CD4-positive, alpha-beta T cell treated with Interleukin-21 for 1 hour (primary cell): ENCODE results near the gene C16orf54.
A peak's percentile ranks its signal among the peaks of the same experiment; 100 is the strongest.
"Not testable (repeated sequence)": the region's sequence is repeated elsewhere in the genome, so short reads cannot be mapped to it uniquely, and the experiment has no call there.

Experiments used
- DNase-seq: peaks from one replicate; pipeline ENCODE4 v3.0.0-alpha.2; 2020

Gene C16orf54, protein sequence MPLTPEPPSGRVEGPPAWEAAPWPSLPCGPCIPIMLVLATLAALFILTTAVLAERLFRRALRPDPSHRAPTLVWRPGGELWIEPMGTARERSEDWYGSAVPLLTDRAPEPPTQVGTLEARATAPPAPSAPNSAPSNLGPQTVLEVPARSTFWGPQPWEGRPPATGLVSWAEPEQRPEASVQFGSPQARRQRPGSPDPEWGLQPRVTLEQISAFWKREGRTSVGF

GRCh38 chr16:29745853-29746345 is at the start of gene C16orf54:
Gene C16orf54, minus strand, starts transcription at chr16:29745990. Its CDS starts 1,039 bp downstream, at chr16:29744951.
- DNase-seq: peak; percentile 97

GRCh38 chr16:29794231-29794710 is 48.5 kb upstream of the C16orf54 start:
- no peak for DNase-seq

- DNase-seq: not testable (repeated sequence)
These were observed 47.4 kb upstream of the C16orf54 start for GRCh38 chr16:29793153-29793552.

GRCh38 chr16:29791845-29792807 is 46.3 kb upstream of the C16orf54 start:
- DNase-seq: peak; percentile 29

- DNase-seq: peak; percentile 24
These were observed 45.4 kb upstream of the C16orf54 start for GRCh38 chr16:29790949-29791844.

DNA sequence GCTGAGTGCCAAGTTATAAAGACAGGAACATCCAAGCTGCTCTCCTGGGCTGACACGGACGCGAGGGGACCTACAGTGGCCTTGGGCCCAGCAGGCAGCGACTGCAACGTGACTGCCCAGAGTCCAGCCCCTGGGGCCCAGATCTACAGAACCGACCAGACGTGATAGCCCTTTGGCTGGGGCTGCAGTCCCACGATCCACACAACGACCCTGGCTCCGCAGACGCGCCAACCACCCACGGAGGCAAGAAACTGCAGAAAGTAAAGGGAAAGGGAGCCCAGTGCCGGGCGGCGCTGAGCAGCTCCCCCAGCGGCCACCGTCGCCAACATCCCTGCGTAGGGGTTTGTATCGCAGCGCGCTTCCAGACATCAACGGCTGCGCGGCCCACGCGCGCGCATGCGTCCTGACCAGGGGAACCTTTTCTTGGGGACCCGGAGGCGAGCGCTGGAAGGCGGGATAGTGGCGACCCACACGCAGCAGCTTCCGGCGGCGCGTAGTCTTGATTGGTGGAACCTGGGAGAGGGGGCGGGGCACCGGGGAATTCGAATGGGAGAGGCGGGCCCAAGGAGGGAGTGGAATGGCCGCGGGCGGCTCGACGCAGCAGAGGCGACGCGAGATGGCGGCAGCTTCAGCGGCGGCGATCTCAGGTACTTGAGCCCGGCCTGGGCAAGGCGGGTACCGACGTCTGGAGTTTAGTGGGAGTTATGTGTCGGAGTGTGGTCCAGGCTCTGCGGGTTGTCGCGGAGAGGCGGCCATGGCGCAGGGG is 44.6 kb upstream of the C16orf54 start, which contains the start of gene KIF22:
KIF22 (plus strand) TSS at position 569 of the 766 bp plus-strand sequence; CDS start at position 578, 9 bp downstream.
- peak; percentile 100 for DNase-seq

- DNase-seq: no peak
These were observed 44.0 kb upstream of the C16orf54 start for GRCh38 chr16:29789775-29790182.

DNA sequence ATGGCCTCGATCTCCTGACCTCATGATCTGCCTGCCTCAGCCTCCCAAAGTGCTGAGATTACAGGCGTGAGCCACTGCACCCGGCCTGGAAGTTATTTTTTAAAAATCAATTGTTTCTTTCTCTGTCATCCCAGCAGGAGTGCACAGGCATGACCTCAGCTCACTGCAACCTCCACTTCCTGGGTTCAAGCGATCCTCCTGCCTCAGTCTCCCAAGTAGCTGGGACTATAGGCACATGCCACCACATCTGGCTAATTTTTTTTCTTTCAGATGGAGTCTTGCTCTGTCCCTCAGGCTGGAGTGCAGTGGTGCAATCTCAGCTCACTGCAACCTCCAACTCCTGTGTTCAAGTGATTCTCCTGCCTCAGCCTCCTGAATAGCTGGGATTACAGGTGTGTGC is 41.4 kb upstream of the C16orf54 start:
- not testable (repeated sequence) for DNase-seq

DNA sequence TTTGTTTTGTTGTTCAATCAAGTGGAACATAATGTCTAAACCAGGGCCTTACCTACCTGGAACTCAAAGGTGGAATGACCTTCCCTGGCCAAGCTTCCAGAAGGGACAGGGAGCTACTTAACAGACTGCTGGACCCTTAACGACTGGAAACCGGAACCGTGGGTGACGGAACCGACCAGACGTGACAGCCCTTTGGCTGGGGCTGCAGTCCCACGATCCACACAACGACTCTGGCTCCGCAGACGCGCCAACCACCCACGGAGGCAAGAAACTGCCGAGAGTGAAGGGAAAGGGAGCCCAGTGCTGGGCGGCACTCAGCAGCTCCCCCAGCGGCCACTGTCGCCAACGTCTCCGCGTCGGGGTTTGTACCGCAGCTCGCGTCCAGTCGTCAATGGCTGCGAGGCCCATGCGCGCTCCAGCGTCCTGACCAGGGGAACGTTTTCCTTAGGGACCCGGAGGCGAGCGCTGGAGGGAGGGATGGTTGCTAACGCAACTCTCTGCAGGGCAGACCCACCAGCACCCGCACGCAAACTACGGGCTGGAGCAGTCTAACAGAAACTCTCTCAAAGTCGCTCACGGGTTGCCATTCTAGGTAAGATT is 39.2 kb upstream of the C16orf54 start:
- DNase-seq: peak; percentile 81

- peak; percentile 28 for DNase-seq
These were observed 38.4 kb upstream of the C16orf54 start for GRCh38 chr16:29784157-29784556.

DNA sequence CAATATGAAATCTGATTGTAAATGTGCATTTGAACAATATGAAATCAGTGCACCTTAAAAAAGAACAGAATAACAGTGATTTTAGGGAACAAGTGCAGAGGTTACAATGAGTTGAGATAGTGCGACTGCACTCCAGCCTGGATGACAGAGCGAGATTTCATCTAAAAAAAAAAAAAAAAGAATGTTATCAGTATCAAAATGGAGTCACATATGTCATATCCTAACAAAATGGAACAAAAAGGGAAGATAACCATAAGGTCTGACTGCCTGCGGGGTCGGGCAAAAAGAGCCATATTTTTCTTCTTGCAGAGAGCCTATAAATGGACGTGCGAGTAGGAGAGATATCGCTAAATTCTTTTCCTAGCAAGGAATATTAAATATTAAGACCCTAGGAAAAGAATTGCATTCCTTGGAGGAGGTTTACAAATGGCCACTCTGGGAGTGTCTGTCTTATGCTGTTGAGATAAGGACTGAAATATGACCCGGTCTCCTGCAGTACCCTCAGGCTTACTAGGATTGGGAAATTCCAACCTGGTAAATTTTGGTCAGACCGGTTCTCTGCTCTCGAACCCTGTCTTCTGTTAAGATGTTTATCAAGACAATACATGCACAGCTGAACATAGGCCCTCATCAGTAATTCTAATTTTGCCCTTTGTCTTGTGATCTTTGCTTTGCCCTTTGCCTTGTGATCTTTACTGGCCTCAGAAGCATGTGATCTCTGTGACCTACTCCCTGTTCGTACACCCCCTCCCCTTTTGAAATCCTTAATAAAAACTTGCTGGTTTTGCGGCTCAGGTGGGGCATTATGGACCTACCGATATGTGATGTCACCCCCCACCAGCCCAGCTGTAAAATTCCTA is 37.5 kb upstream of the C16orf54 start:
- DNase-seq: not testable (repeated sequence)

GRCh38 chr16:29779474-29779873 is 33.7 kb upstream of the C16orf54 start:
- DNase-seq: no peak

DNA sequence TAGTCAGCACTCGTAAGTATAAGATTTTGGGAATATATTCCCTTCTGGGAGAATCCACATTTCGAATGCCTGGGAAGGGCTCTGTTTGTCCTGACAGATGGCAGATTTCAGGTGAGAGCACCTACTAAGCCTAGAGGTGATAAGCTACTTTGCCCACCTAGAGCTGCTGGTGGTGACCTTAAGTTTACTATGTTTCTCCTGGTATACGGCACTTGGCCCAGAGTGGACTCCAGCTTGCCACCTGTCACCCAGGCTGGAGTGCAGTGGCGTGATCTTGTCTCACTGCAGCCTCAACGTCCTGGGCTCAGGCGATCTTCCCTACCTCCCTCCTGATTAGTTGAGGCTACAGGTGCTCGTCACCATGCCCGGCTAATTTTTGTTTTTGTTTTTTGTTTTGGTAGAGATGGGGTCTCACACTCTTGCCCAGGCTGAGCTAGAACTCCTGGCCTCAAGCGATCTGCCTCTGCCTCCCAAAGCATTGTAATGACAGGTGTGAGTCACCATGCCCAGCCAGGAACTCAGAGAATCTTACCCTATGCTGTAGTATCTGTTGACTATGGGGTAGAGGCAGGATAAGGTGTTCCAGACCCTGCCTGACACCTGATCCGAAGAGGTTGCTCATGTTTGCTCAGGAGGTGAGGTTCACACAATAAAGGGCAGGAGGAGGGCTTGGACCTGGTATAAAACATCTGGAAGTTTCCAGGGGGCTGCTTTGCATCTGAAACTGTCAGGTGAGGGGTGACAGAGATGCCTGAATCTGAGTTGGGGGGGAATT is 32.0 kb upstream of the C16orf54 start, which contains the start of gene ZG16:
ZG16 (plus strand) TSS at position 681 of the 775 bp plus-strand sequence. CDS start 1,011 bp downstream, outside the sequence.
- DNase-seq: no peak

DNA sequence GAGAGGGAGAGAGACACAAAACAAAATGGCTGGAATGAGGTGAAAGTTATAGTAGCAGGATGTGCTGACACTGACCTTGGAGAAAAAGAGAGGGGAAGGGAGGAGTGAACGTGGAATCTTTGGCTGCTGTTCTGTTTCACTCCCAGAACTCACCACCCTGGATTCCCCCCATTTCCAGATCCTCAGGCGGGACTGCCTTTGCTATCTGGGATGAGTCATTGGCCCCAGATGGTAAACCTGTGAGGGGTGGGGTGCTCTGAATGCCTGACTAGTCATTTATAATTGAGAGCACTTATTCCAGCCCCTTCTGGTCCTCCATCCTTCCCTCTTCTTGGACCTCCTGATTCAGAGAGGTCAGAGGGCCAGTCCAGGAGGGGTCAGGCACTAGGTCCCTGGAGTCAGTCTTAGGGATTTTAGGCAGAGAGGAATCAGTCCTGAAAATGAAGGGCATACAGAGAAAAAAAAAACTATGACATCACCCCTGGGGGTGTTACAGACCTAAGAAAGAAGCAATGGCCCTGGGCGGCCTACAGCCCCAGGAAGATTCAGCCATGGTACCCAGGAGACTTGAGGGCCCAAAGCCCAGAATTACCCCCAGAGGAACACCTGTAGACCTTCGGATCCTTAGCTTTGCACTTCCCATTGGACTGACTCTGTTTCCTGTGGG is 30.1 kb upstream of the C16orf54 start:
- DNase-seq: no peak

- no peak for DNase-seq
These were observed 28.9 kb upstream of the C16orf54 start for GRCh38 chr16:29774730-29775129.

- DNase-seq: not testable (repeated sequence)
These were observed 26.5 kb upstream of the C16orf54 start for GRCh38 chr16:29772330-29772729.

GRCh38 chr16:29770250-29770929 is 24.6 kb upstream of the C16orf54 start:
- DNase-seq: no peak

- no peak for DNase-seq
These were observed 23.7 kb upstream of the C16orf54 start for GRCh38 chr16:29769507-29769906.
